ENCODE results near the gene CHD9.

GRCh38 chr16:53043986-53044601 is 10.7 kb upstream of the CHD9 start:
- TF ChIP-seq POLR2AphosphoS5 (IDR thresholded peaks at IDR 0.05; ENCODE audit: low read depth, low read length) (no peak), TAF1 (IDR thresholded peaks at IDR 0.05; ENCODE audit: borderline replicate concordance, insufficient read depth, low read length) (no peak)

All from PFSK-1 (cell line).